Hindlimb muscle (tissue), 1 donor: ENCODE results near the gene NDST3. TPM values are rescaled to one million over a fixed set of nuclear protein-coding genes. Genes with fewer than 3 reads are reported as not detected.
A peak's percentile ranks its signal among the peaks of the same experiment; 100 is the strongest.

Experiments used
- DNase-seq: peaks from one replicate; pipeline ENCODE4 v3.0.0-alpha.2; 2013
- polyA plus RNA-seq: library from polyadenylated mRNA; unstranded; fragments of 120-200 nt; gene quantifications from one replicate; pipeline ENCODE4 v1.2.1, GENCODE V29; 2013; ENCODE audit not compliant: insufficient read length

The NDST3 gene
- not detected for polyA plus RNA-seq

- peak; percentile 32 for DNase-seq
Observed at GRCh38 chr4:118034053-118034785, at the start of gene NDST3. TSS of gene NDST3 (plus strand) at chr4:118034486. CDS start at chr4:118053911, 19,425 bp downstream.

DNA sequence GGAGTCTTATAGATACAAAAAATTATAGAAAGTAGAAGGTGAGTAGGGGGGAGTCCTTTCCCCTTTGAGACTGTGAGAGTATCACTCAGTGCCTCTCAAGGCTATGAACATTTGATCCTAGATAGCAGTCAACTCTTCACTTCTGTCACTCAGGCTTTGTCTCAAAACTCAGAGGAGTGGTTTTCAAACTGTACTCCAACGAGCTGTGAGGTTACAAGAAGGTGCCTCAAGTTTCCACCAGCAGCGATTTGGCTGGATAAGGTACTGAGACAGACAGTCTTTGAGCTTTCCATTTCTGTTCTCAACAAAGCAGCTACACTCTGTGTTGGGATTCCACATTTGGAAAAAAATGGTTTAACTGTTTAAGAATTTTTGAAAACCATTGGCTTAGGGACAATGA is 48.0 kb upstream of the NDST3 start:
- DNase-seq: no peak

GRCh38 chr4:117987464-117987863 is 46.8 kb upstream of the NDST3 start:
- no peak for DNase-seq

DNA sequence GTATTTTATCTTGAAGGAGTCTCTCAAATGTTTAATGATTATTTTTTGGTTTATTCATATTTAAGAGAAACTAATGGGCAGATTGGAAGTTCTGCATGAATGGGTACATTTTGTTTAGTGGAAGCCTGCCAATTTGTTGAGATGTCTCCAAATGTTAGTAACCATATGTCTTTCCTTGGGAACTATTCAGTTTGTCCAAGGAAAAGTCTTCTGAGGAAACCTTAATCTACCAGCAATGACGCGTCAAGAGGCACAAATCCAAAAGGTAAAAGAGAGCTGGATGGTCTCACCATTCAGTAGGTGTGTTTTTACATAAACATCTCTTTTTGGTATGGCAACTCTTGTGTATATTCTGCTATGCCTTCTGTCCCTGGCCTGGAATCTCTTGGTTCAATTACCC is 37.4 kb upstream of the NDST3 start:
- DNase-seq: no peak

DNA sequence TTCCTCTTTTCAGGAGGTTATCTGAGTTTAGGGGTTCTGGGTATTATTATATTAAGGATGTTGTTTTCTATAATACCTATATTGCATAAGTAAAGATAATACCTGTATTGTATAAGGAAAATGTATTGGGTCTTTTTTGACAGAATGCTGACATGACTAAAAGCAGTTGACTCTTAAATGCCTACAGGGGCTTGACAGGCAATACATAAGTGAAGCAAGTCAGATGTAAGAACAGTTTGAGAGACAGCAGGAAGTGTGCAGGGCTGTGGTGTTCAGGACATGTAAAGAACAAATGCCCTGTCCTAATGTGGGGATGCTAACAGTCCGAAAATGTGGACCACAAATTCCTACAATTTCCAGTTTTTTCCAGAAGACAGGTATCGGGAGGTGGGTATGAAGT is 30.2 kb upstream of the NDST3 start:
- DNase-seq: no peak

- DNase-seq: no peak
Observed at GRCh38 chr4:118005883-118006282, 28.4 kb upstream of the NDST3 start.

GRCh38 chr4:118012142-118012541 is 22.1 kb upstream of the NDST3 start:
- DNase-seq: no peak

- DNase-seq: no peak
Observed at GRCh38 chr4:118014831-118015230, 19.5 kb upstream of the NDST3 start.

DNA sequence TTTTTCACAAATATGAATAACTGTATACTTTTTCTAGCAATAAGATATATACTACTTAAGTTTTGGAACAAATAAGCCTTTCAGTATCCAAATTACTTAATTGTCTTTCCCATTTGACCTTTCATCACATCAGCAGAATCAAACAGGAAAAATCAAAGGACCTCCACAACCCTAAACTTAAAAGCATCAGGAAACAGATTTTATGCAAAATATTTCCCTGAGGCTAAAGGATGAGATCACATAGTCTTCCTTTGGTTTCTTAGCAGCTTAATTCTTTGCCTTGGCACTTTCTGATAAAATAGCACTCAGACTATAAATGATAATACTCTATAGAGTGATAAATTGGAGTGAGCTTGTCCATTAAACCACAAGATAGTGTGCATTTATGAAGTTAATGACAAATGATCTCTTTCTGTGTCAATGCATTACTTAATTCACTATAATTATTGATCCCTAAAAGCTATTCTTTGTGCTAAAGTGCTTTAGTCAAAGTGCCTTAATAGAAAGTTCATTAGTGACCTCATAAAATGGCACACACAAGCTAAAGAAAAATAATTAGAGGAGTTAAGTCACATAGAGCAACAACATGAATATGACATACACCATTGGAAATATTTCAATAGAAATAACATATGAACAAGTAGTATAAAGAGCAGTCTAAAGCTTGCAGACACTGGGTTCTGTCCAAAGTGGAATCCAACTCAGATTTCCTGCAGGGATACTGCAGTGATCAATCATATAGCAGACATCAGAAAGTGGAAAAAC is 15.7 kb upstream of the NDST3 start:
- DNase-seq: no peak

DNA sequence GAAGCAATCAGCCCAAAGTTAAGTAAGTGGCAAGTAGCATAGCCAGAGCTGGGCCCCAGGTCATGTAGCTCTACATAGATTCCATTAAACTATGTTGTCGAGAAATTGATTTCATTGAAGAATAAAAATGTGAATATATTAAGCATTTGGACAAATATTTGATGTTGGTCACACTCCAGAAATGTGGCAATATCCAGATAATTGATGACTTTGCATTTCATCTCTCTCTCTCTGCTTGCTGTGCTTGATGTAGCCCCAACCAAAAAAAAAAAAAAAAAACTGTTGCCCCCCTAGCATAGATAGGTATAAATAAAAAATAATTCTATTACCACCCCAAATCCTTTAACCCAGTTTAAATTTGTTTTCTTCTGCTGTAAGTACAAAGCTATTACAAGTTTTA is 7.5 kb upstream of the NDST3 start:
- DNase-seq: no peak

DNA sequence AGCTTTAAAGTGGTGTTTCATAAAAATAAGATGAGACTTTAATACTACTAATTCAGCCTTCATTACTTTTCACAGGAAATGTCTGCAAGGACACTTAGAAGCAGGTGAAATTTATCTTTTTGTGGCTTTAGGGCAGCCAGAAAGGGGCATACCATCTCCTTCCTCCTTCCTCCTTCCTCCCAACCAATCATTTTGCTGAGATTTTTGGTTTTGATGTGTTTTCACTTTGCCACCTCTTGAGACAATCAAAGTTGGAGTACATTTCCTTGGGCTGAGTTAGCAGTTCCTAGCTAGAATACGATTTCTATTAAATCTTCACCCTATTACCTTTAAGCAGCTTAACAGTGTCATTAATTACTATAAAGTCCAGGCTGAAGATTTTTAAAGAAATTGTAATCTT is 5.1 kb upstream of the NDST3 start:
- DNase-seq: no peak

DNA sequence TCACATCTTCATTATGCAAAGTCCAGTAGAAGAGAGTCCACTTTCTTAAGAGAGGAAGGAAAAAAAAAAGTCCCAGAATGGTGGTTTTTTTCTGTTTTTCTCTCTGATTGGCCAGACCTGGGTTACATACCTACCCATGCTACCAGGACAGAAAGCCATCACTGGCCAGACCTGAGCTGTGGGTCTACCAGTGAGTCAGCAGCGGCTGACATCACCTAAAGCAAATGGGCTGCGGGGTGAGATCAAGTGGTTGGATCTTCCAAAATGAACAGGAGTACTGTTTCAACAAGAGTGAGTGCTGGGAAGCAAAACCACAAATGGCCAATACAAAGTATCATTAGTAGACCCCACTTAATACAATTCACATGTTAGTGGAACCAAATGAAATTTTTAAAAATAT is 1.6 kb upstream of the NDST3 start:
- no peak for DNase-seq

GRCh38 chr4:118033148-118034052 is 886 bp upstream of the NDST3 start:
- peak; percentile 28 for DNase-seq

DNA sequence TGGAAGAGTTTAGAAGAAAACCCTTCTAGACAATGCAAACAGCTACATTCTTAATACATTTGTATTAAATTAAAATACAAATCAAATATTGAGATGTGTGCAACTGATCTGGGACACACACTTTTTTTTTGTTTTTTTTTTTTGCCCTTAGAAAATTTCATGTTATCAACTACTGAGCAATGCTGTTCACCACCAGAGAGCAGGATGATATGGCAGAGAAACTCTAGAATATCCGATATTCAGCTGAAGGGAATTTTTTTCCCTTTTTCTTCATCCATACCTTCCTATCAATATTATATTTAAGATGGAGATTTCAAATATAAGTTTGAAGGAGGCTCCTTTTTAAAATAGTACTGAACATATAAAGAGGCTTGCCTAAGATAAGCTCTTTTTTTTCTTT is 1.0 kb downstream of the NDST3 start:
- no peak for DNase-seq

- DNase-seq: no peak
Observed at GRCh38 chr4:118036336-118036735, 2.0 kb downstream of the NDST3 start.

- no peak for DNase-seq
Observed at GRCh38 chr4:118037955-118038354, 3.7 kb downstream of the NDST3 start.

DNA sequence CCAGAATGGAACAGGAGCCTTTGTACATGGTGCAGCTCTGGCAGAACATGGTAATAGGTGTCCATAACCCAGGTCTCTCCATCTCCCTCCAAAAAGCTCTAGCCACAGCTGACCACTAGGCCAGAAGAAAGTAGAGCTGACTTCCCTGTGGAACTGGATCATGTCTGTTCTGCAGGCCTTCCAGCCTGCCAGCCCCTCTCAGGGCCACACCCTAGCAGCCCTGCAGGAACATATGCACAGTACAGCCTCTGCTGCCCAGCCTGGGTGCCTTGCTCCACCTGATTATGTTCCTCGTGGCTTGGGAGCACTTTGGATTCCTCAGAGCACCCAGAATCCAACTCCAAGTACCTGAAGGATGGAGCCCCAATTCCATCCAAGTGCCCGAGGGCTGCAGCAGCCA is 12.0 kb downstream of the NDST3 start:
- no peak for DNase-seq

- no peak for DNase-seq
Observed at GRCh38 chr4:118047043-118047442, 12.8 kb downstream of the NDST3 start.

- no peak for DNase-seq
Observed at GRCh38 chr4:118058955-118059354, 24.7 kb downstream of the NDST3 start.

DNA sequence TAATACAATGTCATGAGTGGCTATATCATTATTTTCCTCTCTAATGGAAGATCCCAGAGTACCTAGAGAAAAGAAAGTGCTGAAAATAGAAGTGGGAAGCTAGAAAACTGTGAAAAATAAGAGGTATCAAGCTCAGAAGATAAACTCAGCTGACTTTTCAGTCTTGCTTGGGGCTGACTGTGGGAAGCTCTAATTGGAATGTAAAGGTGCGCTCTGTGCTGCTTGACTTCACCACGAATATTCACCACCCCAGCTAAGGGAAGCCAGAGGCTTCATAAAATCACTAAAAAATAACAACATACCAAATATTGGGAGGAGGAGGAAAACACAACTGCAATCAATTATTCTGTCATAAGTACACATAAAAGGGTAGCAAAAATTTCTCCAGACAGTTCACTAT is 25.1 kb downstream of the NDST3 start:
- no peak for DNase-seq

- DNase-seq: no peak
Observed at GRCh38 chr4:118076958-118077766, 42.9 kb downstream of the NDST3 start.

DNA sequence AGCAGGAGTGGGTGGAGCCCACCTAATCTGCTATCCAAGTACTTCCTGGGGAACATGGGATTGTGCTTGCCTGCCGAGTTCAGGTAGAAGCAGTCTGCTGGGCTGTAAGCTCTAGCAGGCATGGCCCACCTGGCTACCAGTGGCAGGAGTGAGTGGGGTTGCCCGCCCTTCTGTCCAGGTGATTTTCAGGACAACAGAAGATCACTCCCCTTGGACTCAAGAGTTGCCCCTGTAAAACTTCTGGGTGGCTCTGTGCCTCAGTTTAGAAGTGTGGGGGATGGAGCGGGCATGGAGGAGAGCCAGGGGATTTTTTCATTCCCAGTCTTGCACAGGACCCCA is 43.5 kb downstream of the NDST3 start:
- DNase-seq: no peak
